Natural killer cell (primary cell): ENCODE measurements around the gene ARSG. TPM values are rescaled to one million over a fixed set of nuclear protein-coding genes. Genes with fewer than 3 reads are reported as not detected.
"Not testable (repeated sequence)": the region's sequence is repeated elsewhere in the genome, so short reads cannot be mapped to it uniquely, and the experiment has no call there.

Source experiments
- ATAC-seq, 3 donors: fragments of 150-1000 bp in 2 of 3; fragments of 200-7000 bp in 1 of 3; cut with Tn5 transposase; 1 replicate in 1 of 3; 2 replicates in 2 of 3; pipeline ENCODE4 v1.10.0; 2021; ENCODE audit warnings: mild to moderate bottlenecking in 2 of 3, moderate library complexity in 2 of 3
- DNase-seq, 2 donors: peaks; one replicate each; pipeline versions ENCODE4 v3.0.0 to v3.0.0-alpha.2; 2013 to 2021; ENCODE audit warnings: mixed read lengths in 1 of 2
- H3K27ac ChIP-seq: one replicate; pipeline ENCODE4 v1.5.1; 2013; ENCODE audit warnings: mild to moderate bottlenecking, low read length
- H3K27me3 ChIP-seq: one replicate; pipeline ENCODE4 v1.6.1; 2013; ENCODE audit warnings: low read length; ENCODE audit not compliant: control insufficient read depth, insufficient read depth
- H3K36me3 ChIP-seq: one replicate; pipeline ENCODE4 v1.6.1; 2013; ENCODE audit warnings: low read length; ENCODE audit not compliant: control insufficient read depth, insufficient read depth
- H3K4me1 ChIP-seq: one replicate; pipeline ENCODE4 v1.6.1; 2013; ENCODE audit warnings: low read length; ENCODE audit not compliant: control insufficient read depth, insufficient read depth
- H3K4me3 ChIP-seq: one replicate; pipeline ENCODE4 v1.5.1; 2013; ENCODE audit warnings: low read length
- H3K9me3 ChIP-seq: one replicate; pipeline ENCODE4 v1.6.1; 2013; ENCODE audit warnings: low read length; ENCODE audit not compliant: control insufficient read depth, insufficient read depth
- H3K27ac Mint-ChIP-seq, 2 donors: one replicate each; pipeline ENCODE4 v1.8.0; 2022; ENCODE audit warnings: mild to moderate bottlenecking in 2 of 2, mixed read lengths in 2 of 2, moderate library complexity in 1 of 2
- H3K27me3 Mint-ChIP-seq, 2 donors: one replicate each; pipeline ENCODE4 v1.8.0; 2022; ENCODE audit warnings: low read depth in 2 of 2, mixed read lengths in 2 of 2
- H3K36me3 Mint-ChIP-seq: one replicate; pipeline ENCODE4 v1.8.0; 2022; ENCODE audit warnings: mixed read lengths
- H3K4me1 Mint-ChIP-seq, 2 donors: one replicate each; pipeline ENCODE4 v1.8.0; 2022; ENCODE audit warnings: mixed read lengths in 2 of 2
- H3K4me3 Mint-ChIP-seq: one replicate; pipeline ENCODE4 v1.8.0; 2022; ENCODE audit warnings: mild to moderate bottlenecking, moderate library complexity, mixed read lengths
- H3K9me3 Mint-ChIP-seq, 2 donors: one replicate each; pipeline ENCODE4 v1.8.0; 2022; ENCODE audit warnings: mixed read lengths in 2 of 2
- CTCF ChIP-seq: fragments of 200-600 bp; IDR thresholded peaks from one replicate; pipeline ENCODE4 v1.8.0; 2022; ENCODE audit warnings: antibody characterized with exemption
- WGBS: methylation state at CpG from one replicate; pipeline ENCODE4 v1.1.7; 2013; ENCODE audit warnings: missing lambda C conversion rate; ENCODE audit not compliant: insufficient coverage; 5-methylcytosine and 5-hydroxymethylcytosine counted together
- intact Hi-C: fragments of 100-400 bp; cut with micrococcal nuclease; formaldehyde crosslinking; loops from one replicate; pipeline ENCODE4 v1.14.2; 2022
- total RNA-seq, 4 donors: library from RNA; stranded (reverse); fragments of 120-200 nt in 1 of 4; gene quantifications; one replicate each; pipeline versions ENCODE4 v1.2.3 to v1.2.4, GENCODE V29; 2013 to 2022

The ARSG gene
- total RNA-seq, 3 donors from 2014 or later (not counting 1 experiment from before 2014, with no cell fraction given), result 34.8 to 52.3 (median 39.3) TPM

GRCh38 chr17:68248199-68248825 lies 43.0 kb upstream of the ARSG start:
- no peaks in the 10 kb centered on the region for H3K27me3 ChIP-seq
- no peak for TF ChIP-seq CTCF
- intact Hi-C loops, result loop anchor here (2.0 to 5.0 kb wide), 3 partner anchors 28 to 214 kb away; partner anchors contain the start of genes ARSG and SLC16A6
- H3K4me3 ChIP-seq, result peak overlapping the region; percentile 95
- H3K36me3 ChIP-seq, result peaks cover 13% of the 10 kb centered on the region
- DNase-seq, result peak in 1 of 2 donors; percentile 77
- 3% methylated on average over 19 of the region's 19 CpGs for WGBS
- H3K27ac Mint-ChIP-seq, result peak overlapping the region; percentile 99 to 100
- peaks cover 39% of the 10 kb centered on the region for H3K4me1 ChIP-seq
- H3K9me3 ChIP-seq, result no peaks in the 10 kb centered on the region
- no peaks in the 10 kb centered on the region for H3K9me3 Mint-ChIP-seq
- peaks cover 40 to 43% of the 10 kb centered on the region in 2 donors for H3K4me1 Mint-ChIP-seq
- no peaks in the 10 kb centered on the region for H3K27me3 Mint-ChIP-seq
- H3K27ac ChIP-seq, result peak overlapping the region; percentile 100
- H3K36me3 Mint-ChIP-seq, result no peaks in the 10 kb centered on the region
- peak overlapping the region; percentile 82 for H3K4me3 Mint-ChIP-seq
- peak; percentile 30 to 44 (median 32) for ATAC-seq

DNA sequence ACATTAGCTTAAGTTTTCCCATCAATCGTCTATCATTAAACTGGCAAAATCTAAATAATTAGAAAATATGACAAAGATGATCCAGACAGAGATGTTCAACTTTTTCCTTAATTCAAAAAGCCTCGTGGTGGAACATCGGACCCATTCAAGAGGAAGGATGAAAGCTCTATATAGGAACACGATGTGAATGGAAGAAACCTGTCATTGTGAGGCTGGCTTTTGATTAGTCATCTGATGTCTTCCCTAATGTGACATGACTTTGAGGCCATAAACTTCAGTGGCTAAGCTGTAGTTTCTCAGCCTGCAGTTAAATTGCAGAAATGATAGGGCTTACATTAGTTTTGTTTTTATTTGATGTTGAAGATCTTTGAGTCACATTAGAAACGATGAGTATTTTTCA lies 42.4 kb upstream of the ARSG start:
- no peak for ATAC-seq
- no peak for TF ChIP-seq CTCF
- no peaks in the 10 kb centered on the region for H3K27me3 Mint-ChIP-seq
- H3K36me3 Mint-ChIP-seq, result no peaks in the 10 kb centered on the region
- intact Hi-C loops, result loop anchor here (2.0 to 5.0 kb wide), 3 partner anchors 28 to 213 kb away; partner anchors contain the start of genes ARSG and SLC16A6
- peak overlapping the region; percentile 100 for H3K27ac ChIP-seq
- peak overlapping the region; percentile 99 to 100 for H3K27ac Mint-ChIP-seq
- H3K4me1 ChIP-seq, result peaks cover 45% of the 10 kb centered on the region
- H3K9me3 Mint-ChIP-seq, result no peaks in the 10 kb centered on the region
- H3K4me3 Mint-ChIP-seq, result peak overlapping the region; percentile 82
- peaks cover 13% of the 10 kb centered on the region for H3K36me3 ChIP-seq
- H3K27me3 ChIP-seq, result no peaks in the 10 kb centered on the region
- H3K9me3 ChIP-seq, result no peaks in the 10 kb centered on the region
- H3K4me1 Mint-ChIP-seq, result peaks cover 41 to 49% of the 10 kb centered on the region in 2 donors
- WGBS, result 6% methylated on average over 2 of the region's 5 CpGs
- DNase-seq, result peak in 1 of 2 donors; percentile 56
- peak overlapping the region; percentile 95 for H3K4me3 ChIP-seq

DNA sequence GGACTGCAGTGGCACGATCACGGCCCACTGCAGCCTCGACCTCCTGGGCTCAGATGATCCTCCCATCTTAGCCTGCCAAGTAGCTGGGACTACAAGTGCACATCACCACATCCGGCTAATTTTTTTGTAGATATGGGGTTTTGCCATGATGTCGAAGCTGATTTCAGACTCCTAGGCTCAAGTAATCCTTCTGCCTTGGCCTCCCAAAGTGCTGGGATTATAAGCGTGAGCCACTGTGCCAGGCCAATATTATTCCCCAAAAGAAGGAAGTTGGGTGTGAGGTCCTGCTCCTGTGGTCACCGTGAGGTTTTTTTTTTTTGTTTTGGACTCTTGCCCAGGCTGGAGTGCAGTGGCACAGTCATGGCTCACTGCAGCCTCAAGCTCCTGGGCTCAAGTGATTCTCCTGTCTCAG lies 41.9 kb upstream of the ARSG start:
- peak overlapping the region; percentile 100 for H3K27ac ChIP-seq
- Mint-ChIP-seq H3K36me3 (no peaks in the 10 kb centered on the region), H3K4me3 (peak overlapping the region; percentile 82), H3K4me1 (peaks cover 41 to 53% of the 10 kb centered on the region in 2 donors), H3K27me3 (no peaks in the 10 kb centered on the region), H3K9me3 (no peaks in the 10 kb centered on the region), H3K27ac (peak overlapping the region; percentile 99 to 100)
- H3K4me1 ChIP-seq, result peaks cover 50% of the 10 kb centered on the region
- peak in 1 of 2 donors; percentile 76 for DNase-seq
- no peak overlapping the region for H3K4me3 ChIP-seq
- H3K27me3 ChIP-seq, result no peaks in the 10 kb centered on the region
- 31% methylated on average over 7 of the region's 7 CpGs for WGBS
- peaks cover 13% of the 10 kb centered on the region for H3K36me3 ChIP-seq
- intact Hi-C loops, result loop anchor here (2.0 to 5.0 kb wide), 3 partner anchors 29 to 213 kb away; partner anchors contain the start of genes ARSG and SLC16A6
- no peak for ATAC-seq
- no peak for TF ChIP-seq CTCF
- no peaks in the 10 kb centered on the region for H3K9me3 ChIP-seq

- H3K9me3 ChIP-seq, H3K9me3 Mint-ChIP-seq, H3K4me3 ChIP-seq, H3K27me3 Mint-ChIP-seq, H3K36me3 Mint-ChIP-seq, H3K27me3 ChIP-seq: not testable (repeated sequence)
- peak; percentile 68 to 91 (median 78) for ATAC-seq
- peak; percentile 60 to 67 for DNase-seq
- Mint-ChIP-seq H3K4me3 (peak overlapping the region; percentile 93), H3K27ac (peak overlapping the region; percentile 97 to 100), H3K4me1 (peaks cover 66 to 69% of the 10 kb centered on the region in 2 donors)
- WGBS, result 14% methylated on average over 6 of the region's 7 CpGs
- intact Hi-C loops, result loop anchor here (1.0 kb wide), 1 partner anchor 16 kb away; no protein-coding TSS in a partner anchor
- Histone ChIP-seq H3K27ac (peak overlapping the region; percentile 98), H3K36me3 (peaks cover 23% of the 10 kb centered on the region), H3K4me1 (peaks cover 64% of the 10 kb centered on the region)
Measured at GRCh38 chr17:68253426-68253825, 37.9 kb upstream of the ARSG start.
